Lower leg skin (tissue), 3 donors: Measurements from ENCODE around the gene SYAP1.

Experiments used
- POLR2A ChIP-seq, 2 donors: fragments of 450-650 bp; IDR thresholded peaks; one replicate each; pipeline ENCODE4 v1.6.1; 2016 to 2017; ENCODE audit warnings: antibody characterized with exemption in 2 of 2, mild to moderate bottlenecking in 1 of 2, moderate library complexity in 1 of 2
- TF ChIP-seq, protein P1 (sequence below), 3 donors: fragments of 450-650 bp; IDR thresholded peaks; one replicate each; pipeline ENCODE4 v1.5.1; 2016; ENCODE audit warnings: antibody characterized with exemption in 3 of 3, mild to moderate bottlenecking in 3 of 3, moderate library complexity in 2 of 3

DNA sequence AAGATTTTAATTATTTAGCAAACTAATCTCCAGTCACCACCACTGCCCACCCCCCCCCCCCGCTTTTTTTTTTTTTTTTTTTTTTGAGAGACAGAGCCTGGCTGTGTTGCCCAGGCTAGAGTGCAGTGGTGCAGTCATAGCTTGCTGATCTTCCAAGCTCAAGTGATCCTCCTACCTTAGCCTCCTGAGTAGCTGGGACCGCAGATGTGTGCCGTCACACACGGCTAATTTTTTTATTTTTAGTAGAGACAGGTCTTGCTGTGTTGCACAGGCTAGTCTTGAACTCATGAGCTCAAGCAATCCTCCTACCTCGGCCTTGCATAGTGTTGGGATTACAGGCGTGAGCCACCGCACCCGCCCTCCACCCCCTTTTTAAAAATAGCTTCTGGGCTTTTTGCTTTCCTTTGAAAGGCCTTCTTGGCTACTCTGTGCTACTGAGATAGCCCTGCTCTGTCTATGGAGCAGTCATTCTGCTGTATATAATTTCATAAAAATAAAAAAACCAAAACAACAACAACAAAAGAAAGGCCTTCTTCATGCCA is 85.6 kb downstream of the SYAP1 start:
- TF ChIP-seq, protein P1, sequence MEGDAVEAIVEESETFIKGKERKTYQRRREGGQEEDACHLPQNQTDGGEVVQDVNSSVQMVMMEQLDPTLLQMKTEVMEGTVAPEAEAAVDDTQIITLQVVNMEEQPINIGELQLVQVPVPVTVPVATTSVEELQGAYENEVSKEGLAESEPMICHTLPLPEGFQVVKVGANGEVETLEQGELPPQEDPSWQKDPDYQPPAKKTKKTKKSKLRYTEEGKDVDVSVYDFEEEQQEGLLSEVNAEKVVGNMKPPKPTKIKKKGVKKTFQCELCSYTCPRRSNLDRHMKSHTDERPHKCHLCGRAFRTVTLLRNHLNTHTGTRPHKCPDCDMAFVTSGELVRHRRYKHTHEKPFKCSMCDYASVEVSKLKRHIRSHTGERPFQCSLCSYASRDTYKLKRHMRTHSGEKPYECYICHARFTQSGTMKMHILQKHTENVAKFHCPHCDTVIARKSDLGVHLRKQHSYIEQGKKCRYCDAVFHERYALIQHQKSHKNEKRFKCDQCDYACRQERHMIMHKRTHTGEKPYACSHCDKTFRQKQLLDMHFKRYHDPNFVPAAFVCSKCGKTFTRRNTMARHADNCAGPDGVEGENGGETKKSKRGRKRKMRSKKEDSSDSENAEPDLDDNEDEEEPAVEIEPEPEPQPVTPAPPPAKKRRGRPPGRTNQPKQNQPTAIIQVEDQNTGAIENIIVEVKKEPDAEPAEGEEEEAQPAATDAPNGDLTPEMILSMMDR (IDR thresholded peaks at IDR 0.05): no peak
- TF ChIP-seq POLR2A (IDR thresholded peaks at IDR 0.05): no peak
